Ovary (tissue), 9 donors: ENCODE data around the gene NINL. TPM values are rescaled to one million over a fixed set of nuclear protein-coding genes. Genes with fewer than 3 reads are reported as not detected.
"Not testable (repeated sequence)": the region's sequence is repeated elsewhere in the genome, so short reads cannot be mapped to it uniquely, and the experiment has no call there.

Source experiments
- DNase-seq, 5 donors: peaks; one replicate each; pipeline ENCODE4 v3.0.0-alpha.2; 2019 to 2020
- H3K27ac ChIP-seq, 2 donors: fragments of 200-600 bp; one replicate each; pipeline versions ENCODE4 v1.5.1 to v1.8.0; 2019 to 2022
- H3K27me3 ChIP-seq: fragments of 200-600 bp; one replicate; pipeline ENCODE4 v1.8.0; 2022
- H3K36me3 ChIP-seq: fragments of 200-600 bp; sonication (generic); one replicate; pipeline ENCODE4 v1.5.1; 2019
- H3K4me1 ChIP-seq: one replicate; pipeline ENCODE4 v1.8.1; 2013; ENCODE audit warnings: mild to moderate bottlenecking, moderate library complexity; ENCODE audit not compliant: insufficient read depth
- H3K4me3 ChIP-seq: fragments of 200-600 bp; sonication (generic); one replicate; pipeline ENCODE4 v1.5.1; 2017
- H3K9me3 ChIP-seq, 2 donors: fragments of 200-600 bp in 1 of 2; sonication (generic) in 1 of 2; one replicate each; pipeline versions ENCODE4 v1.5.1 to v1.8.1; 2013 to 2019; ENCODE audit warnings: mild to moderate bottlenecking in 1 of 2, moderate library complexity in 1 of 2
- CTCF ChIP-seq, 3 donors: fragments of 450-650 bp in 2 of 3; fragments of 200-600 bp in 1 of 3; IDR thresholded peaks; one replicate each; pipeline versions ENCODE4 v1.5.1 to v1.8.0; 2016 to 2022; ENCODE audit warnings: antibody characterized with exemption in 3 of 3, mild to moderate bottlenecking in 1 of 3
- EP300 ChIP-seq: sonication (generic); formaldehyde crosslinking; IDR thresholded peaks from one replicate; pipeline ENCODE4 v1.6.1; 2017; ENCODE audit warnings: antibody characterized with exemption
- POLR2A ChIP-seq: fragments of 450-650 bp; IDR thresholded peaks from one replicate; pipeline ENCODE4 v1.6.1; 2017; ENCODE audit warnings: antibody characterized with exemption, mild to moderate bottlenecking, moderate library complexity
- WGBS, 3 donors: extraction: QIAGEN DNeasy Blood & Tissue Kit in 1 of 3; methylation state at CpG; one replicate each; pipeline versions ENCODE4 v1.1.5 to v1.1.7; 2013 to 2017; 5-methylcytosine and 5-hydroxymethylcytosine counted together
- intact Hi-C, 4 donors: fragments of 100-400 bp; cut with DNase I; formaldehyde crosslinking; loops; one replicate each; pipeline versions ENCODE4 v1.11.0 to v1.15.1; 2022 to 2023
- polyA plus RNA-seq, 2 donors: library from polyadenylated mRNA; stranded (reverse); fragments of 200-250 nt in 1 of 2; fragments of 350-450 nt in 1 of 2; fragmentation: Illumina TruSeq in 1 of 2; extraction: RNeasy Lipid Tissue Mini Kit (QIAGEN cat#74804) in 1 of 2; gene quantifications; one replicate each; pipeline ENCODE4 v1.2.3, GENCODE V29; 2013 to 2014
- total RNA-seq, 7 donors: library from RNA; depleted of rRNA in 2 of 7; stranded (reverse); fragments of >200 nt in 2 of 7; fragmentation: NEBNext Ultra II Directional in 3 of 7; extraction: Animal tissue kit (Norgen Biotek cat#: 25700) in 3 of 7; gene quantifications; one replicate each; pipeline versions ENCODE4 v1.1.0 to v1.2.4, GENCODE V29; 2016 to 2023
- donor health status: DM: no; HTN: no; CAD: no; lungs with moderate emphysema.
- donor health status: DM: no; HTN: no; CAD: no.
- donor health status: Bipolar disorder and iron deficiency.
- donor health status: DM: yes; HTN: yes; CAD: no.
- donor health status: DM: no; HTN: no; CAD: no.
- donor health status: DM: yes; HTN: yes; CAD: no.

Gene NINL
- total and polyA plus RNA-seq, 9 donors: 10.1 to 33.3 (median 20.3) TPM

- Histone ChIP-seq H3K27ac (no peak overlapping the region), H3K36me3 (no peaks in the 10 kb centered on the region), H3K9me3 (no peaks in the 10 kb centered on the region), H3K4me1 (no peaks in the 10 kb centered on the region), H3K27me3 (no peaks in the 10 kb centered on the region), H3K4me3 (no peak overlapping the region)
- TF ChIP-seq EP300 (no peak), POLR2A (no peak), CTCF (IDR thresholded peaks at IDR 0.05) (no peak)
- DNase-seq: peak in 1 of 5 donors; percentile 36
- intact Hi-C loops: no loop called here
- 89 to 94% (median 90%) methylated on average over 39 to 52 of the region's 52 CpGs for WGBS, 3 donors
Observed at GRCh38 chr20:25476106-25477013, 109.0 kb downstream of the NINL start.

GRCh38 chr20:25473297-25473696 is 112.0 kb downstream of the NINL start:
- DNase-seq, intact Hi-C loops, H3K27ac ChIP-seq, H3K4me1 ChIP-seq, H3K27me3 ChIP-seq, H3K9me3 ChIP-seq, H3K36me3 ChIP-seq, H3K4me3 ChIP-seq: not testable (repeated sequence)
- WGBS, 3 donors: 93 to 97% (median 94%) methylated on average over 2 of the region's 2 CpGs

GRCh38 chr20:25471020-25471419 is 114.3 kb downstream of the NINL start:
- H3K36me3 ChIP-seq: no peaks in the 10 kb centered on the region
- no peak for DNase-seq
- intact Hi-C loops: no loop called here

GRCh38 chr20:25470045-25470444 is 115.3 kb downstream of the NINL start:
- no peaks in the 10 kb centered on the region for H3K4me1 ChIP-seq
- intact Hi-C loops: no loop called here
- no peak overlapping the region for H3K4me3 ChIP-seq
- WGBS, 3 donors: 75 to 79% (median 76%) methylated on average over 13 of the region's 13 CpGs
- H3K27ac ChIP-seq: no peak overlapping the region
- no peak for DNase-seq
- no peak for TF ChIP-seq POLR2A
- TF ChIP-seq EP300: no peak
- TF ChIP-seq CTCF (IDR thresholded peaks at IDR 0.05): no peak
- no peaks in the 10 kb centered on the region for H3K9me3 ChIP-seq
- no peaks in the 10 kb centered on the region for H3K27me3 ChIP-seq
- H3K36me3 ChIP-seq: no peaks in the 10 kb centered on the region

More at GRCh38 chr20:25471020-25471419, 114.3 kb downstream of the NINL start:
- no peaks in the 10 kb centered on the region for H3K9me3 ChIP-seq
- TF ChIP-seq EP300 (no peak), POLR2A (no peak)
- no peaks in the 10 kb centered on the region for H3K4me1 ChIP-seq
- no peak overlapping the region for H3K4me3 ChIP-seq
- H3K27me3 ChIP-seq: no peaks in the 10 kb centered on the region
- WGBS, 3 donors: 93 to 96% (median 93%) methylated on average over 7 of the region's 7 CpGs
- no peak overlapping the region for H3K27ac ChIP-seq

- WGBS, 3 donors: 62 to 74% (median 66%) methylated on average over 12 to 13 of the region's 13 CpGs
- H3K27me3 ChIP-seq: no peaks in the 10 kb centered on the region
- no peaks in the 10 kb centered on the region for H3K9me3 ChIP-seq
- no peak overlapping the region for H3K4me3 ChIP-seq
- intact Hi-C loops: no loop called here
- TF ChIP-seq EP300 (no peak), POLR2A (no peak), CTCF (IDR thresholded peaks at IDR 0.05) (no peak)
- no peak for DNase-seq
- no peaks in the 10 kb centered on the region for H3K4me1 ChIP-seq
- no peaks in the 10 kb centered on the region for H3K36me3 ChIP-seq
- no peak overlapping the region for H3K27ac ChIP-seq
Observed at GRCh38 chr20:25469558-25469957, 115.8 kb downstream of the NINL start.
